Tibial nerve (tissue), 3 donors: Measurements from ENCODE around the gene TPM3.

Experiments
- CTCF ChIP-seq, 5 experiments: fragments of 200-600 bp in 3 of 5; fragments of 450-650 bp in 2 of 5; sonication (generic) in 3 of 5; IDR thresholded peaks; one replicate each; pipeline ENCODE4 v1.5.1; 2016 to 2019; ENCODE audit warnings: antibody characterized with exemption in 5 of 5, mild to moderate bottlenecking in 3 of 5, moderate library complexity in 2 of 5
- POLR2A ChIP-seq, 2 donors: fragments of 450-650 bp; IDR thresholded peaks; one replicate each; pipeline ENCODE4 v1.6.1; 2017; ENCODE audit warnings: antibody characterized with exemption in 2 of 2, mild to moderate bottlenecking in 2 of 2, moderate library complexity in 2 of 2

- no peak for TF ChIP-seq CTCF (IDR thresholded peaks at IDR 0.05)
- TF ChIP-seq POLR2A (IDR thresholded peaks at IDR 0.05) = no peak
Measured at GRCh38 chr1:154171223-154171583, 20.7 kb downstream of the TPM3 start.
